NOMO-1 (cell line): Measurements from ENCODE around the gene NEK9.
"Not testable (repeated sequence)": the region's sequence is repeated elsewhere in the genome, so short reads cannot be mapped to it uniquely, and the experiment has no call there.

Experiments used
- DNase-seq, 2 experiments: peaks; one replicate each; lab custom pipeline; 2025; ENCODE audit not compliant: unreplicated experiment in 2 of 2; lab: John Stamatoyannopoulos, UW

NEK9 gene

DNA sequence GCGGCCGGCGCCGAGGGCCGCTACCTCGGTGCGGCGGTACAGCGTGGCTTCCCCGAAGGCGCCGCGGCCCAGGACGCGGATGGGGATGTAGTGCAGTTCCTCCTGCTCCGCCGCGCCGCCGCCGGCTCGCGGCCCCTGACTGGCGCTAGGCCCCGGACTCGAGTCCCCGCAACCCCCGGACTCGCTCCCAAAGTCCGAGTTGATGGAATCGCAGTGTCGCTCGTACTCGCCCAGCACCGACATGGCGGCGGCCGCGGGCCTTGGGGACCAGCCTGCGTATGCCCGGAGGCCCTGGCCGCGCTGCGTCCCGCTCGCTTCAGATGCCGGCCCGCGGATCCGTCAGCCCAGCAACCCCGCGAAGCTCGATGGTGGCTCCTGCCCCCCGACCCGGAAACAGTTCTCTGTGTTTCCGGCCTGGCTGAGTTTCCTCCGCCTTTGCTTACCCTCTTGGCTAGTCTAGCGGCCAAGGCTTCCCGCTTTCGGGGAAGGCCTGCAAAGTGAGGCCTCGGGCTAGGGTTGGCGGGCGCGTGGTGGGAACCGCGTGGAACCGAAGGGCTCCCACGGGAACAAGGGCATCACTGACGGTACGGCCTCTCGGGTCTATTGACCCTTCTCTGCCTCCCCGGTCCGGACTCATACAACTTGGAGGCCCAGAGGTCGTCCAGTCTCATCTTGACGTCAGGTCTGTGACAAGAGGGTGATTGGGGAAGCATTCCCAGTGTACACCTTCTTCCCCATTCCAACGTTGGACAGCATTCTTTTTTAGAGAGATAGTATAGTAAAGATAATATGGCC, at the start of gene NEK9:
NEK9 (minus strand) TSS at position 370 of the 795 bp plus-strand sequence; CDS start at position 243, 127 bp downstream.
- DNase-seq: peak; percentile 80 to 84

DNA sequence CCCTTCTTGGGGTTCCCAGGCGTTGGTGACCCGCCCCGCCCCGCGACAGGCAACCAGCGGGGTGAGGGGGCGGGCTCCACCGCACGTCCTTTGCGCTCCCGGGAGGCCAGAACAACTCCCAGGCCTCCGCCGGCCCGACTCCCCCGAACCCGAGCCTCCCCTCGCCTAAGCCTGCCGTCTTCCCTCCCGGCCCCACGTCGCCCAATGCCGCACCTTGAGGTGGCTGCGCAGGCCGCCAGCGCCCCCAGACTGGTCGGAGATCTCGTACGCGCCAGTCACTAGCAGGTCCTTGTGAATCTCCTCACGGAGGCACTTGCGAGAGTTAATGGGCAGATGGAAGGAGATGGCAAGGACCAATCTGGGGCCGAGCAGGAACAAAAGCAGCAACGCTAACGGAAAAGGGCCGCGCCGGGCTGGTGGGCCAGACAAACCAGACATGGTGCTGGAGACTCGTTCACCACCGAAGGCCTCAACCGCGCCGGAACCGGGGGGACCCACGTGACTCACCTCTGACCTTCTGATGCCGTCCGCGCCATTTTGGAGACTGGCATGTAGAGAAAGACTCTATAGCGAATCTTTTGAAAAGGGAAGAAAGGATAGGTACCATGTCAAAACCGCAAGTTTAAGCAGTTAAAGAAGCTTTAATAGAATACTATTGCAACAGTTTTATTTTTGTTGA, 49.4 kb upstream of the NEK9 start, which contains the start of gene TMED10:
TMED10 (minus strand) TSS at position 471 of the 679 bp plus-strand sequence; CDS start at position 438, 33 bp downstream.
- peak; percentile 76 to 91 for DNase-seq

DNA sequence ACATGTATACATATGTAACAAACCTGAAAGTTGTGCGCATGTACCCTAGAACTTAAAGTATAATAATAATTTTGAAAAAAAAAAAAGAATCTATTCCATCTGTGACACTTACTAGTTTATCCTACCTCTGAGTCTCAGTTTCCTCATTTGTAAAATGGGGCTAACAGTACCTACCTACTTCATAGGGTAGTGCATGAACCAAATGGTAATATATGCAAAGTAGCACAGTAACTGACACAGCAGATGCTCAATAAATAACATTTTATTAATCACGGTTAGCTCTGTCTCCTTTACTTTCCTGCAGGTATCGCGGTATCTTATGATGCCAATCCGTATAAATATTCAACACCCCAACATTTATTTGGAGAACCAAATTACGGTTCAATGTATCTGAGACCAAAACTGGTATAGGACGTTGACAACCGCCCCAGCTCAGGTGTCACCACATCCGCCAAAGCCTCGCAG, 48.9 kb upstream of the NEK9 start:
- no peak for DNase-seq

DNA sequence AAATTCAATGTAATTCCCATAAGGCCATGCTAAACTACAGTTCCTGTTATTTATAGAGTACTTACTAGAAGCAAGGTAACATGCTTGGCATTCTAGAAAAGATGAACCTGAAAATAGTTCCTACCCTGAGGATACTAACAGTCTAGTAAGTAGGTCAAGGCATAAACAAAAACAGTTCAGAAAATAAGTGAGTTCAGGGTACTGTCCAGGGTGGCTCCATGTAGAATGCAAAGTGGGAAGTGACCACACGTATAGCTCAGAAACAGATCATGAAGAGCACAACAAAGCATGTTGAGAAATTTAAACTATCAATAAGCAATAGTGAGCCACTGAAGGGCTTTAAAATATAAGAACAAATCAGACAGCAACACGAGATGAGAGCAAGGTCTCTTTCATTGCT, 47.2 kb upstream of the NEK9 start:
- DNase-seq: no peak

DNA sequence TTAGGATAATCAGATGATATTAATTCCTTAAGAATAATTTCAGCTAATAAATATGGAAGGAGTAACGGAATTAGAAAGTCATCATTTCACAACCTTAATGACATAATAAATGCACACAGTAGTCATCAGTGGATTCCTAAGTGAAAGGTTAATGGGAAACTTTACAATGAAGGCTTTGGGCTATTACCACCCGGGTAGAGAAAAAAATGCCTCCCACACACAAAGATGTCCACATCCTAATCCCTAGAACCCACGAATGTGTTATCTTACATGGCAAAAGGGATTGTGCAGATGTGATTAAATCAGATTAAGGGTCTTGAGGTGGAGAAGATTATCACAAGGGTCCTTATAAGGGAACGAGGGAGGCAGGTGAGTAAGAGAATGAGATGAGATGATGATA, 43.9 kb upstream of the NEK9 start:
- no peak for DNase-seq

DNA sequence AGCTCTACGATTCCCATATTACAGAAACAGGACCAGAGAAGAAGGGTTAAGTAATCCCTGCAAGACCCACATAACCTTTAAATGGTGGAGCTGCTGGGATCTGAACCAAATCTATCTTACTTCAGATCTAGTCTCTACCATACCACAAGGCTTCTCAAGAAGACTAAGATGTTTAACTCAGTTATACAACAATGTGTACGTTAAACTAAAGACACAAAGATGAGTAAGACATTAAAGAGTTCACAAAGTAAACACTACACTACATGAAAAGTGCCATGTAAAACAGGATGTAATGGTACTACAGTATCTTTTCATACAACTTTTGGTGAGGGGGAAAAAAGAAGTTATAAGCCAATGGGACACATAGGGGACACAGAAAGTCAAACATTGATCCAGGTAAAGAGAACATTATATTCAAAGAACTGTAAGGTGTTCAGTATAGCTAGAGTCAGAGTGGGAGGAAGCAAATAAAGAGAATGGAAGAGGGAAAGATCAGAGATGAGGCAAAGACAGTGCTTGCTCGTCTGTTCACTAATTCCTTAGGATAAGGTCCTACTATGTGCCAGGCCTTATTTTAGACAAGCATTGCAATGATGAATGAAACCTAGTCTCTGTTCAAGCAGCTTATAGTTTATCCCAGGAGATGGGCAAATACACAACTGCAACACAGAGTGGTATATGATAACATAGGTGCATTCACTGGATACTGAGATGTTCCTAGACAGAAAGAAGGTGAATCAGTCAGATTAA, 41.9 kb upstream of the NEK9 start:
- DNase-seq: no peak

DNA sequence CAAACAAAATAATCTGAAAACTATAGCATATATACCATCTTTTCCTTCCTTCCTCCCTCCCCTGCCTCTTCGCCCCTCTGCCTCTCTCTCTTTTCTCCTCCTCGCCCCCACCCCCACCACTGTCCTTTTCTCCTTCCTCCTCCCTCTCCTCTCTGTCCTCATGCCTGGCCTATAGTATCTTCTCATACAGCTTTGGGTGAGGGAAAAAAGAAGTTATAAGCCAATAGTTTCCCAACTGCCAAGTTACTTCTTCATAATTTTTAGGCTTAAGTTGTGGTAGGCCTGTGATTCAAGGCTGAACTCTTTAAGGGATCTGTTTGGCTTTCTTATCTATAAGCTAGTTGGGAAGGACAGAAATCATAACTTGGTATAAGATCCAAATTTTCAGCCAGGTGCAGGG, 40.5 kb upstream of the NEK9 start:
- DNase-seq: peak in 1 of 2 experiments; percentile 29

DNA sequence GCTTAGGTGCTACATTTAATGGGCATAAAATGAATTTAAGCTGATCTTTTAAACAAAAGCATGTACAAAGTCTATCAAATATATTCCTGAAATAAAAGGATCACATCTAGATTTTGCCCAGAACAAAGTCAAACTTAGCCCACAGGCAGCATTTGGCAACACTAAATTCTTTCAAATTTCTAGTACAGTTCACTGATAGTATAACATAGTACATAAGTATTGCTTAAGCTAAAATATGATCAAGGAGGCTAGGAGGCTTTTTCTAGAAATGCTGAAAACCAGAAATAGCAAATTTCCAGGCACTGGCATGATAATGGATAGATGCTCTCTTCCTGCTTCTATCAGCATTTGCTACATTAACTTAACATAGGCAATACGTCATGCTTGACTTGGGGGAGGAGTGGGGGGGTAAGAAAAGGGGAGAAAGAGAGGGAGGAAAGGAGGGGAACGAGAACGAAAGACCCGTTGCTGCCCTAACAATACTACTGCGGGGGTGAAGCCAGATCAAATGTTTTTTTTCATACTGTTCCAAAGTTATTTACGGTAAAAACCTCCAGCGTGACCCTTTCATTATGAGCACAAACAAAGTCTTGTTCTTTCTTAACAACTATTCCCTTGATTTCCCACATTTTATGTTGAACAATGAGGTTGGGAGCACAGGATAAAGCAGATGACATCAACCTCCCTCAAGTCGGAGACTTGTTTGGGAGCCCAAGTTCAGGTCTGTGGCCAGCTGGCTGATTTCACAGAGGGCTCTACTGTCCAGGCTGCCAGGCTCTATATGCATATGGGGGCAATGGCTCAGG, 38.9 kb upstream of the NEK9 start:
- no peak for DNase-seq

DNA sequence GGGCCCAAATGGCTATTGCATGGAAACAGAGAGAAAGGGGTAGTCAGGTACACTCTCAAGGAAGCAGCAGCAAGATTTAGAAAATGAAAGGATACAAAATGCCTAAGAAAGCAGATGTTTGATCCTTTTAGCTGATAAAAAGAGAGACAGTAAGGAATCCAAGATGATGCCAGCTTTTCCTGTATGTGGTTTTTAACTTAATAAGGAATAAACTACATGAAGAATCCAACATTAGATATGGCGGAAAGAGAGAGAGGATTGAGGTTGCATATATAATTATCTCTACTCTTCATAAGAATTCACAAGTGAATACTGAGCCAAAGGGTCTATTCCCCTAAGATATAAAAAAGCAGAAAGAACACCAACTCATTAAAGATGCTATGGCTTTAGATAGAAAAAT, 38.0 kb upstream of the NEK9 start:
- DNase-seq: no peak

DNA sequence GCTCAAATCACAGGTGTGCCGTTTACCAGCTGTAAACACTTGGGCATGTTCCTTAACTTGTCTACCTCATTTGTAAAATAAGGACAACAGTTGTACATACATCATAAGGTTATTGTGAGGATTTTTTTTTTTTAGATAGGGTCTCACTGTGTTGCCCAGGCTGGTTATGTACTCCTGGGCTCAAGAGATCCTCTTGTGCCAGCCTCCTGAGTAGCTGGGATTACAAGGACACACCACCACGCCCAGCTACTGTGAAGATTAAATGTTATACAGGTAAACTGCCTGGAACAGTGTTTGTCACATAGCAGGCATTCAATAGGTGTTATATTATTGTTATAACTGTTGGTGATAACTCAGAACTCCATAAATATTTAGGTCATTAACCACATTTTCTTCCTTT, 36.8 kb upstream of the NEK9 start:
- no peak for DNase-seq

DNA sequence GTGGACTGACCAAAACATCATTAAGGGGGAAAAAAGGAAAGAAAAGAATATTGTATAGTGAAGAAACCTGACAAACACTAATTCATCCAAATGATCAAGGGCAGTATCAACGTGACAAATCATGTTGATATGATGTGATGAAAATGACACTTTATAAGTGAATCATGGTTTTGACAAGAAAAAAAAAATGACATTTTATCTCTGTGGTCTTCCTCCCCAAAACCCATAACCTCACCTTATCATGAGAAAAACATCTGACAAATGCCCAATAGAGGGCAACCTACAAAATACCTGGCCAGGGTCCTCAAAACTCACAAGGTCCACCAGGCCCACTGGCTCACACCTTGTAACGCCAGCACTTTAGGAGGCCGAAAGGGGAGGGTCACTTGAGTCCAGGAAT, 35.8 kb upstream of the NEK9 start:
- no peak for DNase-seq

DNA sequence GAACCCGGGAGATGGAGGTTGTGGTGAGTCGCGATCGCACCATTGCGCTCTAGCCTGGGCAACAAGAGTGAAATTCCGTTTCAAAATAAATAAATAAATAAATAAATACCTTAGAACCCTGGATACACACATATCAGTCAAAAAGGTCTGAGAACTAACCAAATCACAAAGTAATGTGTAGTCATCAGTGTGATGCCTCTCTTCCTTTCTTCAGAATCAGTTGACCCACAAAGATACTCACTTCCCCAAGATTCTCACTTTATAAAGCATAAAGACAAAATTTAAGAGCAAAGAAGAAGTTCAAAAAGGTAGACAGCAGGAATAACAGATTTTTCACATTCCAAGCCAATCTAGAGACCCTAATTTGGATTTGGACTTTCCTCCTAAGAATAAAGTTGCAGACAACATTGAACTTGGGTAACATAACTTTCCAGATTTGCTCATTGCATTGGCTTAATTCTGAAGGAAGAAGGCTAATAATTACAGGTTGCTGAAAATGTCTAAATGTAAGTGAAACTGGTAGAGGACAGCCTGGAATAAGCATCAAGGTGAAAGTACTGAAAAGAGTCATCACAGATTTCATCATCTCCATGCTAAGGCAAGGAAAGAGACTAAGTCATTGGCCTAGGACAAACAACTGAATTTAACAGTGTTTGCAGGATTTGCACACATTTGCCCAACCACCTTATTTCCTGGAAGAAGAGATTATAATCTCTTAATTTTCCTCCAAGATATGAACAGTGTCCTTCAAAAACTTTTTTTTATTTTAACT, 32.2 kb upstream of the NEK9 start:
- DNase-seq: peak in 1 of 2 experiments; percentile 67

DNA sequence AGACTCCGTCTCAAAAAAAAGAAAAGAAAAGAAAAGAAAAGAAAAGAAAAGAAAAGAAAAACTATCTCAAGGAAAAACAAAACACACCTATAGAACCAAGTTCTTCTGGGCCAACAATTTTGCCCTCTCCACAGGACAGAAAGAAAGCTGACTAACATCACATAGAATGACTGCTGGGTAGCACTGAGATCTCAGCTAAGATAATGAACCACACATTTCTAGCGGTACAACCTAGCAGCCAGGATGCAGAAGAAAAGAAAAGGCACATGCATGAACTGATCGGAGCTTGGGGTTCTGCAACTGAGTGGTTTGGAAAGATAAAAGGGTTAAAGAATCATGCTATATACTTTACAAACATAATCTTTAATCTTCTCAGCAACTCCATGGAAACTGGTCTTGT, 30.1 kb upstream of the NEK9 start:
- no peak for DNase-seq

DNA sequence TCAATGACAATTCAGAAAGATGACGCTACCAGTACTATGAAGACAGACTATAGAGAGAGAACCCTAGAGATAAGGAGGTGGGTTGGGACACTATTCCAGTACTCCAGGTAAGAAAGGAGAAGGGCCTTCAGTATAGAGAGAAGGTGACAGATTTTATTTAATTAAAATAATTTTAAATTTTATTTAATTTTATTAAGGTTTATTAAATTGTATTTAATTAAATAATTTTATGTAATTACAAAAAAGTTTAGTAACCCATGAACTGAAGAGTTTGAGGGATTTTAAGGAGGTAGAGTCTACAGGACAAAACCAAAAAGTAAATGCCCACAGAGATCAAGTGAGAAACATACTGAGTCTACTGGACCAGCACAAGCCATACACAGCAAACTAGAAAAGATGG, 29.3 kb upstream of the NEK9 start:
- no peak for DNase-seq

DNA sequence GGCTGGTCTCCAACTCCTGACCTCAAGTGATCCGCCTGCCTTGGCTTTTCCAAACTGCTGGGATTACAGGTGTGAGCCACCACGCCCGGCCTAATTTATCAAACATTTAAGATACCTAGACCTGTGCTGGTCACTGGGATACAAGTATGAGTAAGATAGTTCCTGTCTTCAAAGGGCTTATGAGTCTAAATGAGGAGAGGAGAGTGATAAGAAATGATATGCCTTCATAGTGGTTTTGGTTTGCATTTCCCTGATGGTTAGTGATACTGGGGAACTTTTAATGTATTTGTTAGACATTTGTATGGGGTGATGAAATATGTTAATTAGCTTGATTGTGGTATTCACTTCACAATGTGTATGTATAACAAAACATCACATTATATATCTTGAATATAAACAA, 28.3 kb upstream of the NEK9 start:
- no peak for DNase-seq

DNA sequence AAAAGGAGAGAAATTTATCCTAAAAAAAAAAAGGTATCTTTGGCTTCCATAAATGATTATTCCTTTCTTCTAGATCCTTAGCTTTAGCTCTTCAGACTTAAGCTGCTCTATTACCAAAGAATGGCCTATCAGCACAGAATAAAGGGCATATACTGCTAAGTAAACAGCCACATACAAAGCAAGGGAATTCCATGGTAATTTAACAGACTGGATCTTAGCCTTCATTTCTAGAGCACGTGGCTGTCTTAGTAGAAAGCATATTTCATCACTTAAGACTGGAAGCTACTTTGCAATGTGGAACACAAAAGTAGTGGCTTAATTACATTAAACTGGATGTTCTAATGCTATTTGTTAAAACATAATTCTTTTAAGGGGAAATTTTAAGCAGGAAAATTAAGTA, 26.4 kb upstream of the NEK9 start:
- DNase-seq: no peak

DNA sequence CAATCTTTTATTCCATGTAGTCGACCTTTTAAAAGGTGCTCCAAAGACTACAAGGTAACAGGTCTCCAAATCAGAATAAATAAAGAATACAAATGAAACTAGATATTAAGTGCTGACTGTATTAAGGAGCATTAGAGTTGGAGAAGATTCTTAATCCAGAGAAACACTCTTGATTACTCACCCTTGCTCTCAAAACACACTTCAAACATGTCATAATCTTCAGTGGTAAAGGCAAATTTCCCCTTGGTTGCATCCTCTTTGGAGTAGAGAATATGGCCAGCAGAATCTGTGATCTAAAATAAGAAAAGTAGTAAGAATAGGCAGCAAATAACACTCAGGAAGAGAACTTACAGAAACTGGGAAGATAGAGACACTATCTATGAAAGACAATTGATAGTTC, 25.0 kb upstream of the NEK9 start:
- no peak for DNase-seq

DNA sequence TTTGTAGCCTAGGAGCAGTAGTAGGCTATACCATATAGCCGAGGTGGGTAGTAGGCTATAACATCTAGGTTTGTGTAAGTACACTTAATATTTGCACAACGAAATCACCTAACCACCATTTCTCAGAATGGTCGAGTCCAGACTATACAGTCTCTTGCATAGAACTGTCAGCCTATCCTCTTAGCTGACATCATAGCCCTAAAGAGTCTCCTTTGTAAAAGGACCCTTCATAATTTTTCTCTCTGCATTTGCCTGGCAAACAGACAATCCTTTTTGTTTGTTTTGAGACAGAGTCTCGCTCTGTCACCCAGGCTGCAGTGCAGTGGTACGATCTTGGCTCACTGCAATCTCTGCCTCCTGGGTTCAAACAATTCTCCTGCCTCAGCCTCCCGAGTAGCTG, 23.8 kb upstream of the NEK9 start:
- DNase-seq: not testable (repeated sequence)

DNA sequence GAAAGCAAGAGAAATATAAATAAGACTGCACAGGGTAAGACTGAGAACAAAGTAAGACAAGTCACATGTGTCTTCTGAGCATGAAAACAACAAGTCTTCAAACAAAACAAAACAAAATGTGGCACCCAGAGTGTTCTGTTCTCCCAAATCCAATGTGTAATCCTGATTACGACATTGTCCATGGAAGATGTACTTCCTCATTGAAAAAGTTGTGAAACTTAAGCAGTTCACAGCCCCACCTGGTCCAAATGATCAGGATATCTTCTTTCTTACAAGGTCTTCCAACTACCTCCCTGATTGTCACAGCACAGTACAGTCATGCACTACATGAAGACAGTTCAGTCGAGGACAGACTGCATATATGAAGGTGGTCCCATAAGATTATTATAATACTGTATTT, 23.3 kb upstream of the NEK9 start:
- DNase-seq: no peak
